ENCODE results near the gene MYO1H.

MYO1H gene

GRCh38 chr12:109492371-109492770, 144.7 kb downstream of the MYO1H start:
- Mint-ChIP-seq H3K27ac (no peak overlapping the region), H3K9me3 (no peaks in the 10 kb centered on the region), H3K36me3 (peaks cover 69% of the 10 kb centered on the region), H3K27me3 (no peaks in the 10 kb centered on the region), H3K4me1 (no peaks in the 10 kb centered on the region), H3K4me3 (no peak overlapping the region)
- no peak for ATAC-seq

- Mint-ChIP-seq H3K36me3 (peaks cover 71% of the 10 kb centered on the region), H3K4me1 (no peaks in the 10 kb centered on the region), H3K27me3 (no peaks in the 10 kb centered on the region), H3K4me3 (no peak overlapping the region), H3K27ac (no peak overlapping the region), H3K9me3 (no peaks in the 10 kb centered on the region)
- ATAC-seq = no peak
Measured at GRCh38 chr12:109493090-109493489, 145.4 kb downstream of the MYO1H start.

GRCh38 chr12:109493938-109494337, 146.2 kb downstream of the MYO1H start:
- H3K4me1 Mint-ChIP-seq = no peaks in the 10 kb centered on the region
- no peaks in the 10 kb centered on the region for H3K27me3 Mint-ChIP-seq
- H3K36me3 Mint-ChIP-seq = peaks cover 71% of the 10 kb centered on the region
- H3K9me3 Mint-ChIP-seq = no peaks in the 10 kb centered on the region
- H3K27ac Mint-ChIP-seq = no peak overlapping the region
- H3K4me3 Mint-ChIP-seq = no peak overlapping the region
- ATAC-seq = no peak

GRCh38 chr12:109494348-109494881, 146.7 kb downstream of the MYO1H start:
- no peak for ATAC-seq
- Mint-ChIP-seq H3K4me1 (no peaks in the 10 kb centered on the region), H3K9me3 (no peaks in the 10 kb centered on the region), H3K27ac (no peak overlapping the region), H3K27me3 (no peaks in the 10 kb centered on the region), H3K4me3 (no peak overlapping the region), H3K36me3 (peaks cover 71% of the 10 kb centered on the region)

- no peaks in the 10 kb centered on the region for H3K27me3 Mint-ChIP-seq
- H3K27ac Mint-ChIP-seq = no peak overlapping the region
- H3K4me1 Mint-ChIP-seq = no peaks in the 10 kb centered on the region
- no peaks in the 10 kb centered on the region for H3K9me3 Mint-ChIP-seq
- peaks cover 73% of the 10 kb centered on the region for H3K36me3 Mint-ChIP-seq
- H3K4me3 Mint-ChIP-seq = no peak overlapping the region
- no peak for ATAC-seq
Measured at GRCh38 chr12:109495012-109495411, 147.3 kb downstream of the MYO1H start.

GRCh38 chr12:109496306-109496705, 148.6 kb downstream of the MYO1H start:
- H3K36me3 Mint-ChIP-seq = peaks cover 80% of the 10 kb centered on the region
- no peaks in the 10 kb centered on the region for H3K4me1 Mint-ChIP-seq
- no peak for ATAC-seq
- H3K4me3 Mint-ChIP-seq = no peak overlapping the region
- no peak overlapping the region for H3K27ac Mint-ChIP-seq
- no peaks in the 10 kb centered on the region for H3K9me3 Mint-ChIP-seq
- no peaks in the 10 kb centered on the region for H3K27me3 Mint-ChIP-seq

- Mint-ChIP-seq H3K27me3 (no peaks in the 10 kb centered on the region), H3K9me3 (no peaks in the 10 kb centered on the region), H3K27ac (no peak overlapping the region), H3K36me3 (peaks cover 87% of the 10 kb centered on the region), H3K4me1 (no peaks in the 10 kb centered on the region), H3K4me3 (no peak overlapping the region)
- no peak for ATAC-seq
Measured at GRCh38 chr12:109497675-109498074, 150.0 kb downstream of the MYO1H start.

All from stimulated activated memory B cell treated with anti-CD40 and anti-IgM and Interleukin-4, amounts not matched to agents 10 μg/mL and 1 μg/mL and 100 μg/mL, for 72 hours (primary cell).